Activated CD4-positive, alpha-beta T cell treated with anti-CD3 and anti-CD28 coated beads, Interleukin-2, amount 10 ng/mL, durations not matched to agents 7 days and 5 days (primary cell): ENCODE results near the gene ACOT13. TPM values are rescaled to one million over a fixed set of nuclear protein-coding genes. Genes with fewer than 3 reads are reported as not detected.
"Not testable (repeated sequence)": the region's sequence is repeated elsewhere in the genome, so short reads cannot be mapped to it uniquely, and the experiment has no call there.

Source experiments
- CTCF ChIA-PET: fragments of 350-600 bp; sonication (Branson Sonifier 250); formaldehyde crosslinking; loops from one replicate; lab custom pipeline; 2021; ENCODE audit warnings: antibody characterized with exemption; lab: Charles Lee
- POLR2A ChIA-PET: fragments of 350-600 bp; sonication (Branson Sonifier 250); formaldehyde crosslinking; loops from one replicate; lab custom pipeline; 2021; ENCODE audit warnings: antibody characterized with exemption; lab: Charles Lee
- DNase-seq: peaks from one replicate; pipeline ENCODE4 v3.0.0-alpha.2; 2020
- H3K27ac Mint-ChIP-seq: one replicate; pipeline ENCODE4 v1.8.0; 2021; ENCODE audit warnings: mild to moderate bottlenecking, moderate library complexity, mixed read lengths
- H3K27me3 Mint-ChIP-seq: one replicate; pipeline ENCODE4 v1.8.0; 2021; ENCODE audit warnings: mixed read lengths
- H3K36me3 Mint-ChIP-seq: one replicate; pipeline ENCODE4 v1.8.0; 2021; ENCODE audit warnings: low read depth, mixed read lengths
- H3K4me1 Mint-ChIP-seq: one replicate; pipeline ENCODE4 v1.8.0; 2021; ENCODE audit warnings: mixed read lengths
- H3K4me3 Mint-ChIP-seq: one replicate; pipeline ENCODE4 v1.8.0; 2021; ENCODE audit warnings: mild to moderate bottlenecking, moderate library complexity, mixed read lengths
- H3K9me3 Mint-ChIP-seq: one replicate; pipeline ENCODE4 v1.8.0; 2021; ENCODE audit warnings: mixed read lengths
- total RNA-seq, 2 experiments: library from RNA; stranded (reverse); gene quantifications; one replicate each; pipeline ENCODE4 v1.2.3, GENCODE V29; 2021

The ACOT13 gene
- total RNA-seq, 2 experiments from 2014 or later = 16.0 to 18.3 TPM

DNA sequence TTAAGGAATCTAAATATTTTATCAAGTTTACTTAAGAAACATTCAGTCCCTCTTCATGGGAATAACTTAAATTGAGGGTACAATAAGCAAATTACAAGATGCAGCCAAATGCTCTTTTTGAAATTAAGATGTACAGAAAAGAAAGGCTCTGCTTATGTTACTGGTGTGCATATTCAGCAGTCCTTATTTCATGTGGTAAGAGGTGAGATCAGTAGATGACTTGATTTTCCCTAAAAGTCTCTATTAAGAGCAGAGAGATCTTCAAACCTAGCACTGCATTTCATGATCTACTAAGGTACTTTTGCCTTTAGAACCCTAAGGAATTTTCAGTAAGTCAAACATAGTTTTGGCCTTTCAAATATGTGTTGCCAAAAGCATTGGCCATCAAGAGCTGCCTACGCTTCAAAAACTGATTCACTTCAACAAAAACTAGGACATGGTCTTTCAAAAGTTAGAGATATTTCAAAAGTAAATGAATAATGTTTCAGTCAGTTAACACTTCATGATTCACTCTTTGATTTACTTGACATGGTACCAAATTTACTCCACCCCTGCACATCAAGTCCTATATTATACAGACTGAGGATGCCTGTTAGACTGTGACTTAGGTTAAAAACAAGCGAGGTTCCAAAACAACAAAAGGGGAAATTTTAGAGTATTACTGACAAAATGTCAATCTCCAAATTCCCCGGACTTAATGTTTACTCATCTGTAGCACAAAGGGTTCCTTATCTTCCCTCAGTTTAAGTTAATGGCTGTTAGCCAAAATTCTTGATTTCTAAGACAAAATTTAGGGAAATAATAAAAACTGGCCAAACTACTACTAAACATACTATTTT is 32.9 kb downstream of the ACOT13 start:
- DNase-seq = no peak
- Mint-ChIP-seq H3K4me3 (no peak overlapping the region), H3K36me3 (peaks cover 33% of the 10 kb centered on the region), H3K4me1 (peaks cover 13% of the 10 kb centered on the region), H3K27ac (no peak overlapping the region), H3K27me3 (no peaks in the 10 kb centered on the region), H3K9me3 (no peaks in the 10 kb centered on the region)
- ChIA-PET CTCF (interaction anchor here (0.6 kb wide), 1 partner anchor 116 kb away, joined by 3 read pairs; no protein-coding TSS in a partner anchor), POLR2A (no interaction called here)

- Mint-ChIP-seq H3K4me1 (peaks cover 22% of the 10 kb centered on the region), H3K4me3 (no peak overlapping the region), H3K27ac (no peak overlapping the region), H3K27me3 (no peaks in the 10 kb centered on the region), H3K36me3 (peaks cover 57% of the 10 kb centered on the region), H3K9me3 (no peaks in the 10 kb centered on the region)
- ChIA-PET POLR2A (no interaction called here), CTCF (interaction anchor here (1.3 kb wide), 1 partner anchor 36 kb away, joined by 3 read pairs; the partner anchor contains the start of genes ACOT13 and TDP2)
- no peak for DNase-seq
These were observed 35.9 kb downstream of the ACOT13 start for GRCh38 chr6:24702720-24703282.

GRCh38 chr6:24704468-24704867 is 37.6 kb downstream of the ACOT13 start:
- H3K27me3 Mint-ChIP-seq = no peaks in the 10 kb centered on the region
- H3K9me3 Mint-ChIP-seq = no peaks in the 10 kb centered on the region
- peaks cover 66% of the 10 kb centered on the region for H3K36me3 Mint-ChIP-seq
- DNase-seq = no peak
- ChIA-PET CTCF (interaction anchor here (1.3 to 1.8 kb wide), 2 partner anchors 14 to 62 kb away, joined by 3 to 6 read pairs; partner anchors contain the start of gene C6orf62), POLR2A (interaction anchor here (0.7 to 1.2 kb wide), 3 partner anchors 13 to 232 kb away, joined by 3 to 8 read pairs (median 3); no protein-coding TSS in a partner anchor)
- peaks cover 24% of the 10 kb centered on the region for H3K4me1 Mint-ChIP-seq
- no peak overlapping the region for H3K27ac Mint-ChIP-seq
- no peak overlapping the region for H3K4me3 Mint-ChIP-seq

DNA sequence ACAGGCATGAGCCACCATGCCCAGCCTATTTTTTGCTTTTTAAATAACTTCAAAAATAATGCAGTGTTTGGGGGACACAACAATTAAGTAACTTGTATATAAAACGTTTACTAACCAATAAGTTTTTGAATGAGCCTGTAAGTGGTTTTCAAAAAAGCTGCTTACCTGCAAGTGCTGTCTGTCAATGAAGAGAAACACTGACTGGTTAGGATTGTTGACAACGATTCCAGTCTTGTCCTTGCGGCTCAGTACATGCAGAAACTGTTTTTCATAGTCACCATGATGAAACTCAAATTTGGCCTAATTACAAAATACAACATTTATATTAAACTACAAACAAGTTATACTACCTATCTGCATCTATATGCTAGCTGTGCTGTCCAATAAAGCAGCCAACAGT is 41.7 kb downstream of the ACOT13 start:
- Mint-ChIP-seq H3K27ac (no peak overlapping the region), H3K27me3 (no peaks in the 10 kb centered on the region), H3K9me3 (no peaks in the 10 kb centered on the region), H3K36me3 (peaks cover 73% of the 10 kb centered on the region), H3K4me1 (peaks cover 43% of the 10 kb centered on the region), H3K4me3 (no peak overlapping the region)
- ChIA-PET POLR2A (no interaction called here), CTCF (interaction anchor here (1.1 kb wide), 1 partner anchor 81 kb away, joined by 3 read pairs; no protein-coding TSS in a partner anchor)
- DNase-seq = no peak

GRCh38 chr6:24709014-24709711 is 42.3 kb downstream of the ACOT13 start:
- CTCF ChIA-PET = no interaction called here
- H3K27ac Mint-ChIP-seq = no peak overlapping the region

DNA sequence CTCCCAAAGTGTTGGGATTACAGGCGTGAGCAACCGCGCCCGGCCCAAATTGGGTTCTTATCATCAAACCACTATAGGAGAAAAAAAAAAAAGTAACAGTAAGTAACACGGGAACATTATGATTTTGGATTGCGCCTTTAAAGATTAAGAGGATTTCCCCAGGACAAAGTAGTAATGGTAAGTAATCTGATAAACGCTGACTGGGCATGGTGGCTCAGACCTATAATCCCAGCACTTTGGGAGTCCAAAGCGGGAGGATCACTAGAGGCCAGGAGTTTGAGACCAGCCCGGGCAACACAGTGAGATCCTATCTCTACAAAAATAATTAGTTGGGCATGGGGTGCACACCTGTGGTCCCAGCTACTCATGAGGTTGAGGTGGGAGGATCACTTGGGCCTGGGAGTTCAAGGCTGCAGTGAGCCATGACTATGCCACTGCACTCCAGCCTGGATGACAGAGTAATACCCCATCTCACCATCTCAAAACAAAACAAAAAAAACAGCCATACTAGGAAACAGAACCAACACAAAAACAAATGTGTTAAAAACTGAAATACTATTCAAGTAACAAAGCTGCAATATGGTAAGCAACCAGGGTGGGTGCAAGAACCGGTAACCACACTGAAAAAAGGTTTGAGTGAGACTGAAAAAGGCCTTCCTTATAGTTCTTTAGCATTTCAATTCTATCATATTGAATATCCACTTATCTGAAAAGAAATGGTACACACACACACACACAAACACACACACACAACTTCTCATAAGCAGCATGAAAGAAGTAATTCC is 43.8 kb downstream of the ACOT13 start:
- Mint-ChIP-seq H3K4me1 (peaks cover 51% of the 10 kb centered on the region), H3K36me3 (peaks cover 75% of the 10 kb centered on the region), H3K27ac (no peak overlapping the region), H3K9me3 (no peaks in the 10 kb centered on the region), H3K4me3 (no peak overlapping the region), H3K27me3 (no peaks in the 10 kb centered on the region)
- DNase-seq = no peak
- POLR2A ChIA-PET = no interaction called here
- CTCF ChIA-PET = interaction anchor here (0.7 to 1.3 kb wide), 3 partner anchors 8 to 62 kb away, joined by 3 read pairs; partner anchors contain the start of gene C6orf62

More at GRCh38 chr6:24709014-24709711, 42.3 kb downstream of the ACOT13 start:
- H3K4me1 Mint-ChIP-seq = peaks cover 44% of the 10 kb centered on the region
- H3K27me3 Mint-ChIP-seq = no peaks in the 10 kb centered on the region
- no peak for DNase-seq
- no peak overlapping the region for H3K4me3 Mint-ChIP-seq
- peaks cover 73% of the 10 kb centered on the region for H3K36me3 Mint-ChIP-seq
- H3K9me3 Mint-ChIP-seq = no peaks in the 10 kb centered on the region
- POLR2A ChIA-PET = interaction anchor here (0.6 kb wide), 1 partner anchor 297 kb away, joined by 3 read pairs; no protein-coding TSS in a partner anchor

- POLR2A ChIA-PET, DNase-seq, H3K27me3 Mint-ChIP-seq, H3K9me3 Mint-ChIP-seq: not testable (repeated sequence)
- H3K4me1 Mint-ChIP-seq = peaks cover 63% of the 10 kb centered on the region
- CTCF ChIA-PET = interaction anchor here (1.0 to 1.1 kb wide), 2 partner anchors 10 to 43 kb away, joined by 3 to 4 read pairs; no protein-coding TSS in a partner anchor
- peak overlapping the region; percentile 41 for H3K27ac Mint-ChIP-seq
- peak overlapping the region; percentile 96 for H3K4me3 Mint-ChIP-seq
- peaks cover 70% of the 10 kb centered on the region for H3K36me3 Mint-ChIP-seq
These were observed 49.8 kb downstream of the ACOT13 start for GRCh38 chr6:24716602-24717148.

- no peaks in the 10 kb centered on the region for H3K9me3 Mint-ChIP-seq
- H3K27ac Mint-ChIP-seq = peak overlapping the region; percentile 100
- CTCF ChIA-PET = interaction anchor here (0.8 to 1.5 kb wide), 4 partner anchors 8 to 42 kb away, joined by 3 to 6 read pairs (median 4); no protein-coding TSS in a partner anchor
- DNase-seq = no peak
- H3K4me1 Mint-ChIP-seq = peaks cover 57% of the 10 kb centered on the region
- peaks cover 57% of the 10 kb centered on the region for H3K36me3 Mint-ChIP-seq
- no peaks in the 10 kb centered on the region for H3K27me3 Mint-ChIP-seq
- peak overlapping the region; percentile 96 for H3K4me3 Mint-ChIP-seq
- POLR2A ChIA-PET = interaction anchor here (0.7 to 0.9 kb wide), 2 partner anchors 24 to 218 kb away, joined by 10 to 16 read pairs; no protein-coding TSS in a partner anchor
These were observed 51.7 kb downstream of the ACOT13 start for GRCh38 chr6:24718449-24719124.

DNA sequence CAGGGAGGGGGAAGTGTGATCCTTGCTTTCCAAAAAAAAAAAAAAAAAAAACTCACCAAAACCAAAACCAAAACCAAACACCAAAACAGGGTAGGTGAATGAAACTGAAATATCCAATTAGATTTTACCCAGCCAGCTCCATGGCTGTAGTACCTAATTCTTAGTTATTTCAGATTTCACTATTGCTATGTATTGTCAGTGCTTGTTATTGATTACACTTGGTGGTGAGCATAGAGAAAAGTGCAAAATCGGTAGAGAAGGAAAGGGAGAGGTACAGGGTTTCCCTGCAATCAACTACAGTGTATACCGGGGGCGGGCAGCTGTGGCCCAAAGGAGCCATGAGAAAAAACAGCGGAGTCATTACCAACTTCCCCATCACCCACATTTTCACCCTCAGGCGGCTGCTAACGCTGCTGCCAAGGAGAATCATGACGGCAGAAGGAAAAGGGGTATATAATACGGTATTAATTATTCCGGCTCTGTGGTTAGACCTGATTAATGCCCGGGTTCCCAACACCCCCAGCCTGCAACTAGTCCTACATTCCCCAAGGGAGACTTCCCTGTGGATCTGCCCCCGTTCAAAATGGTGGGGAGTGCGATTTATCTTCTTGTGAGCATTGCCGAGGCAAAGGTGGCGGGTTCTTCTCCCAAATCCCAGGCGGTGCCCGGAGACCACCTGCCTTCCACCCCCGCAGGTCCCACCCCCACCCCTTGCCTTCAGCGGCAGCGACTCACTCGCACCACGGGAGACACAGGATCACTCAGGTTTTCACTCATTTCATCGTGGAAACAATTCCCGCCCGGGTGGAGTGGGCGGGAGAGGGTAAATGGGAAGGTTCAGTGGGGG is 52.5 kb downstream of the ACOT13 start, which contains the start of gene C6orf62:
TSS of gene C6orf62 (minus strand) at position 30 of the 847 bp plus-strand sequence. CDS start 486 bp downstream, outside the sequence.
- Mint-ChIP-seq H3K9me3 (no peaks in the 10 kb centered on the region), H3K36me3 (peaks cover 50% of the 10 kb centered on the region), H3K27me3 (no peaks in the 10 kb centered on the region), H3K27ac (peak within 1 kb of the TSS; percentile 100), H3K4me3 (peak within 1 kb of the TSS; percentile 96), H3K4me1 (peaks cover 51% of the 10 kb centered on the region)
- peak; percentile 55 for DNase-seq
- CTCF ChIA-PET = interaction anchor here (0.8 to 1.5 kb wide), 3 partner anchors 8 to 15 kb away, joined by 3 to 6 read pairs (median 3); no protein-coding TSS in a partner anchor
- POLR2A ChIA-PET = interaction anchor here (0.7 to 0.9 kb wide), 2 partner anchors 24 to 217 kb away, joined by 10 to 16 read pairs; no protein-coding TSS in a partner anchor

- Mint-ChIP-seq H3K27ac (peak overlapping the region; percentile 100), H3K9me3 (no peaks in the 10 kb centered on the region), H3K27me3 (no peaks in the 10 kb centered on the region), H3K36me3 (peaks cover 43% of the 10 kb centered on the region), H3K4me3 (peak overlapping the region; percentile 96), H3K4me1 (peaks cover 43% of the 10 kb centered on the region)
- POLR2A ChIA-PET = no interaction called here
- CTCF ChIA-PET = no interaction called here
- DNase-seq = peak; percentile 74
These were observed 53.3 kb downstream of the ACOT13 start for GRCh38 chr6:24720131-24720603.
